DMS53 (cell line): ENCODE data around the gene BLID.

Experiments
- DNase-seq: peaks from one replicate; lab custom pipeline; 2025; lab: John Stamatoyannopoulos, UW

The BLID gene

DNA sequence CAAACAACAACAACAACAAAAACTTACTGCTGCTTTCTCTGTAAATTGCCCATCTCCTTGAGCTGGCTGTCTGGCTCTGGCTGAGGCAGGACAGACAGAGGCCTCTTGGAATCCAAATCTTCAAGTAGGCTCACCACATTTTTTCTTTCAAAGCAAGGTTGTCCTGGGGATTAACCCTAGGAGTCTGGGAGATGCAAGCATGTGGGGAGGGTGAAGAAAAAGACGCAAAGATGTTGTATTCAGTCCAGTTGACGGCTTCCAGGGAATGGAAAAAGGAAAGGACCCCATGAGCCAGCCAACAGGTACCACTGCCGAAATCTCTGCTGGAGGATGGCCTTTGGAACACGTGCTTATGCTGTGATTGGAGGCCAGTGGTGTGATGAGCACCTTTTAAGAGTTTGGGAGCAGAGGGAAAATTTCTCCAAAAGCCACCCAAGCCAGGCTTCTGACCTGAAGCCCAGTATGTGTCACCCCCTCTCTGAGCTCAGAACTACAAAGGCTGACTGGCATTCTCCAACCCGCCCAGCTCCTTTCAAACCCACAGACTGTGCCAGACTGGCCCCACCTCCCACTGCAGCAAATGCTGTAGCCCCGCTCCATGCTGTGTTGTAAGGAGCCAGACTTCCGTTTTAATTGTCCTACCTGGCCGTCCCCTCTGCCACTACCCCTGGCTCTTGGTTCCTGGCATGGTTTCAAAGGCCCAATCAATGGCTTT, 10.8 kb downstream of the BLID start:
- no peak for DNase-seq

DNA sequence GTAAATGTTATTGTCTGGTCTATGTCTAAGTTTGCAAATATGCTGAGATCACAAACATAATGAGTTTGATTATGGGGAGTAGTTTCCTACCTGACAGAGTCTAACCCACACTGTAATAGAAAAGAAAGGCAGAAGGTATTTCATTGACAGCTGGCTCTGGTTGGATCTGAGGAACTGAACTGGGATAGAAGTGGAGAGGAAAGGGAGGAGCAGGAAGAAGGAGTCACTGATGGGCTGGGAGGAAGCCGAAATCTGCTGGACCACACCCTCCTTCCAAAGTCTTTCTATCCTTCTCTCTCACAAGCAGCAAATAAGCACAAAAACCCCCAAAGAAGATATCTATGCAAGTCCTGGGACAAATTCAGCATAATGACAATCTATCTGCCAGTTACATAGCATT, 11.7 kb downstream of the BLID start:
- DNase-seq, result no peak

DNA sequence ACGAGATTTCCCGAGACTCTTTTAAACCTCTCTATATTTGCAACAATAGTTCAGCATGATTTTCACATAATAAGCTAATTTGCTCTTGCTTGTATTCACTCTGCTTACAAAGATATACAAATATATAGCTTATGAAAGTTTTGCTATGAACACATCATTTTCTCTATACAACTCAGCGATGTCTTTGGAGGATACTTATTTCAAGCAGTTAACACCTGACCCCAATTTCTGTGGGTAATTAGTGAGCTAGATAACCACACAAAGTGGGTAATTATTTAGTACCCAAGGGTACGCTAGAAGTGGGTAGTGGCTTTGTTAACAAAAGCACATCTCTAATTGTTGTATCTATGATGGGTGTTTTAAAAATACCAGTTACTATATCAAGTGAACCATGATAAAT, 12.3 kb downstream of the BLID start:
- no peak for DNase-seq

DNA sequence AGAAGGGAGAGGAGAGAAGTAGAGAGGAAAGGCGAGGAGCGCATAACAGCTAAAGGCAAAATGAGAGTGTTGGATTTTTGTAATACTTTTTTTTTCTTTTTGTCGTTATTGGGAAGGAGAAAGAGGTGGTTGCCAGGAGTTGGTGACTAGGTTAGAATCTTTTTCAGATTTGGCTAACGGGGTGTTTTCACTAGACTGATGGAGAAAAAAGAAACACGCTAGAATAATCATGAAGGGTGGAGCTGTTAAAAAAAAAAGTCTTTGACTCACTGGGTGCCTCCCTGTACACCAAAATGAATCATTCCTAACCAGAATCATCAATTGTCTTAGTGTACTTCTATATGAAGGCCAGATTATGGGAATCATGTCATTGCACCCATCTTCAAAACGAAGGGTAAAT, 12.7 kb downstream of the BLID start:
- DNase-seq, result no peak

DNA sequence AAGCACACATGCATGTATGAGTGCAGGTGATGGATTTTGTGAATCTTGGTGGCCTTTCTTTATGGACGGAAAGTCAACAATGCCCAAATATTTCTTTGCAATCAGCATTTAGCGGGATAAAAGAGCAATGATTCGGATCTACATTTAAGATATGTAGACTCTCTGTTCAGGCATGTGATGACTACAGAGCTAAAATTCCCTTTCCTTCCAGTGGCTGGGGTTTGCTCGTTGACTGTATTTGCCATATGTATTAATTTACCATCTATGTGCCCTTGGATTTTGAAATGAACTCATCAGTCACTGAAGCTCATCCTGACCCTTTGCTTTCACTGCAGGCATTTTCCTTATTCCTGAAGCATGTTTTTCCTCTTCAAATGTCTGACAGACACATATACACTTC, 13.6 kb downstream of the BLID start:
- DNase-seq, result no peak

DNA sequence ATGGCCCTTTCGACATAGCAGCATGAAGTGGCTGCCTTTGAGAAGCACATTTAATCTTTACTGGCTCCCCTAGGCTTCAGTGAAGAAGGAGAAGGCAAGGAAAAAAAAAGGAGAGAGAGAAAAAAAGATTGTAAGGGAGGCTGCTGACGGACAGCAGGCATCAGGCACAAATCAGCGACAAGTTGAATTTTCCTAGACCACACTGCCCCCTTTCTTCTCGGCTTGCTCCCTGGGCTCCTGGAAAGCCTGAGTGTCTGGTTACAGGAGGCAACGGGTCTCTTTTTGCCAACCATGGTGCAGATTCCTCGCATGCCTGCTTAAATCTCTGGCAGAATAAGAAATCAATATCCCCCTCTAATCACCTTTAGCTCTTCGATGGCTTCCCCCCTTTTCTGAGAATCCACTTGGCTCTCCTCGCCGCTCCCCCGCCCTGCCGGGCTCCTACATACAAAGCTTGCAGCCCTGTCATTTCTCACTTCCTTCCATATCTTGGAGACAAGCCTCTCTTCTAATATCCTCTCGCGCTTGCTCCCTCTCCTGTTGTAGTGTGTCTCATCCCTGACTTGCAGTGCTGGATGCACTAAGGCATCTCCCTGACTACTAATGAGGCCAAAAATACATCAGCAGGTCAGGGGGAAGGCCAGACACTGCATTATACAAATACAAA, 14.3 kb downstream of the BLID start:
- peak; percentile 42 for DNase-seq

DNA sequence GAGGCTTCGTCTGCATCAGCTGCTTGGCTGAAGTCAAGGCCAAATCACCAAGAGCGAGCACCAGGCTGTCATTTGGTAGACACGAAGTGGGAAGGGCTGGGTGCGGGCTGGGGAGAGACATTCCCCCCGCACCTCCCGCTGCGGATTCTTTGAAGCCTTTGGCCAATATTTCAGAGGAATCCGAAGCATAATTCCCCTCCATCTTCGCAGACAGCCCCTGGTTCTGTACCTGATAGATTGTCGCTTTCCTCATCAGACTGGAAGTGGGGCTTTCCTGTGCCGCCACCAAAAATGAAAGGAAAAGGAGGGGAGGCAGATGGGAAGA, 15.3 kb downstream of the BLID start:
- DNase-seq, result no peak

DNA sequence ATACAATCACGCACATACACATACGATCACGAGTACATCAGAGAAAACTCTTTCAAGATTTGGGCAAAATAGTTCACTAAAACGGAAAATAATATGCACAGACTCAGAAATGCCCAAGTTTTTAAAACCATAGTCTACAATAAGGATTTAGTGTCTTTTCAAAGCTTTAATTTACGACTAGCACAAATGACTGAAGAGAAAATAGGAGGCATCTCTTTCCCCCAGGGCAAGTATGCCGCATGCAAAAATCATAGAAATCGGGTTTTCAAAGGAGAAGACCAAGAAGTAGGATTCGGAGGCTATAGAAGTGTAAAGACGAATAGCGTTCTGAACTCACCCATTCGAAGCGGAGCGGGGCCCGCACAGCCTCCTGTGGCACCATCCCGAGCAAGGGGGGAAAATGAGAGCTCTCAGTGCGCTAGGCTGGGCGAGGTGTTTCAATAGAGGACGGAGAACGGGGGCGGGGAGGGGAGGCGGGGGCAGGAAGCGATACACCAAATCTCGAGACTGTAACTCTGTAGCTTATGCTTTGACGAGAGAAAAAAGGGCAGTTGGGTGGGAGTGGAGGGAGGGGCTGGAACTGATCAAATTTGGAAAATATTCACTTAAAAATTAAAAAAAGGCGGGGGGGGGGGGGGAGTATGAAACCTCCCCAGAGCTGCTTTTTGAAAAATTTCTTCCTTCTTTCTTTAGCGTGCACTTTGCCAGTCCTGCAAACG, 15.8 kb downstream of the BLID start:
- no peak for DNase-seq

DNA sequence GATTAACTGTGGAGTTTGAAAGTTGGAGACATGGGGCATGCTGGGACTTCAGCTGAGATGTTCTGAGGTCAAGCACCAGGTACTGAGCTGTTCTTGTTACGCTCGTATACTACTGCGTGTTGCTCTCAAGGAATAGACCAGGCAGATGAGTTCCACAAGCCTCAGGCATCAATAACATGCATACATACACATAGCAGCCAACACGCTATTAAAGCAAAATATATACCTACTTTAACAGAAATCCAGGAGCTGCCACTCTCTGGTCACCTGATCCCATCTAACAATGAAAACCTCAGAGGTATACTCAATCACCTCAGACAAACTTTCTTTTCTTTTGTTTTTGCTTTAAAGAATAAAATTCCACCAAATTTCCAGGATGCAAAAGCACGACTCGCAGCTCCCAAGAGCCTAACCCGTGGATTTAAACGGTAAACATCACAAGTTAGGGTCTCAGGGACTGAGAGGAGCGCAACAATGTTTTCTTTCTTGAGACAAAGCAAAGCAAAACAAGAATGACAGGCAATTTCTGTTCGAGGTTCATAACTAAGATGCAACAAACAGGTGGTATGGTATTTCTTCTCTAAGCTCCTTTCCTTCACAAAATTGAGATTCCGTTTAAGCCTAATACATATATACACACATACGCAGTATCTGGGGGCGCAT, 16.5 kb downstream of the BLID start:
- DNase-seq, result no peak

DNA sequence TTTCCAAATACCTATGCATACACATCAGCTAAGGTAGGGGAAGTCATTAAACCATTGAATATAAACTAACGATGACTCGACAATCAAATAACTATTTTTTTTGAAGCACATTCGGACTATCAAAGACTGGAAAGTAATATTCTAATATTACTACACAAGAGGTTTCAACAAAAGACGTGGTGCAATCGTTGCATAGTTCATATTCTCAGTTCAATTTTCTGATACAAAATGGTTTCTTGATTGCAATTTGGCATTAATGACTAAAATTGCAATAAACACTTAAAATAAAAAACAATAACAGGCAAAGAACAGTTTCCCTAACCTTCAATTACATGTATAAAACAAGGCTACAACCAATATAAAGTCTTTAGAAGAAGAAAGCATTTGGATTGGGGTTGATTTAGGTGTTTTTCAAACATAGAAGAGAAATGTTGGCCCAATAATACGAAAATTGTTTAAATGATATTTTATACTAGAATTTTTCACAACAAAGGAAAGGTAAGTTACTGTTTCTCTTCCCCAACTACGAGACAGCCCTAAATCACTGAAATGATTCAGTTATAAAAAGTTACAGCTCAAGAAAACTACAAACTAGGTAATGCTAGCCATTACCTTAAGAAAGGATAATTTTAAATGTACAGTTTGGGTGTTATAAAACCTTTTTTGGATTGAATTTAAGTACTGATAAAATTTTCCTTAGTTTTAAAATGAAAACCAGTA, 17.6 kb downstream of the BLID start:
- DNase-seq, result no peak

DNA sequence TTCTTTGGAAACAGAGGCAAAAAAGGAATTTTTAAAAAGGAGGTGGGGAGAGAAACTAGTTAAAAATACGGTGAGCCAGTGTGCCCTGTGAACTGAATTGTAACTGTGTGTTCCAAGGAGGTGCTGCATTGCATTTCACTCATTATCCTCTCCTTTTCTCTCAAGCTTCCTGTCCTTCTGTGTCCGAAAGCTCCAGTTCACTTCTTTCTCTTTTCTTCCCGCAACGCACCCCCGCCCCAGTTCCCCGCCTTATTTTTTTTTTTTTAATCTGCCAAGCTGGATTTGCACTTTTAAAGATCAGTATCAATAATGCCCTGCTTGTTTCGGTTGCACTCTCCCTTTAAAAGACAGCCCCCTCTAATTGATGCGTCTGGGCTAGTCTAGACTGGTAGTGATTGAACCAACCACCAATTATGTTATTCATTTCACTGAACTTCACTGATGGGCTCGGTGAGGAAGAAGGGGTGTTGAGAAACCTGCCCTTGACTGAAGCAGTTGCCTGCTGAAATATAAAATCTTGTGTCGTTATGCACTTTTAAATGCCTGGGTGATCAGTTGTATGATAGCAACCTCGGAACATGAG, 18.5 kb downstream of the BLID start:
- no peak for DNase-seq

DNA sequence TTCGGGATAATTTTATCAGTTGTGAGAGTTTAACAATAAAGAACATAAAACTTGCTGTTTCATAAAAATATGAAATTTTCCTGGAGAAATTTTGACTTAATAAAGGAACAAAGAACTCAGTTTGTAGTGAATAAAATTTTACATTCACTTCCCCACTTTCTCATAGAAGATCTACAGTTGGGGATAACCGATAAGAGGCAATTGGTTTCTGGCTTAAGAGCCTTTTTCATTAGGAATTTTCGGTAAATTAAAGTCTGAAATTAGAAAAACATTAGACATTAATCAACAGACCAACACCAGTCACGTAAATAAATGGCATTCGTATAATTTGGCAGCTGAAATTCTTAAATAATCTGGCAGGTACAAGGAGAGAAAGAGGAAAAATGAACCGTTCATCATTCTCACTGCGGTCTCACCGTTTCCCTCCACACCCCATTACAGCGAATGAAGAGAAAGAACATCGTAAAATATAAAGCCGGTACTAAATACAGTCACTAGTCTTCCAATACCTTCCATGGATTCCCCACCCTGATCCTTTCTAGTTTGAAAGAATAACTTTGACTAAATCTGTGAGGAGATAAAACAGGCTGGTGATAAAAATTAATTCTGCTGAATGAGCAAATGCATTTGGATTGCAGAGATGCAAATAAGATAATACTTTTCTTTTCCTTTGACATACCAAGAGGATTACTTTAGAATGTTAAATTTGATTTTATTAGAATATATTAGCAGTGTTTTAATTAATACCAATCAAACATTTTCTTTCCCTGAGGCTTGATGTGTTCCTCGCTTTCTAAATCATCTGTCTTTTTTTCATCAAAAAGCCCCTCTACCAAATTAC, 19.5 kb downstream of the BLID start:
- no peak for DNase-seq

DNA sequence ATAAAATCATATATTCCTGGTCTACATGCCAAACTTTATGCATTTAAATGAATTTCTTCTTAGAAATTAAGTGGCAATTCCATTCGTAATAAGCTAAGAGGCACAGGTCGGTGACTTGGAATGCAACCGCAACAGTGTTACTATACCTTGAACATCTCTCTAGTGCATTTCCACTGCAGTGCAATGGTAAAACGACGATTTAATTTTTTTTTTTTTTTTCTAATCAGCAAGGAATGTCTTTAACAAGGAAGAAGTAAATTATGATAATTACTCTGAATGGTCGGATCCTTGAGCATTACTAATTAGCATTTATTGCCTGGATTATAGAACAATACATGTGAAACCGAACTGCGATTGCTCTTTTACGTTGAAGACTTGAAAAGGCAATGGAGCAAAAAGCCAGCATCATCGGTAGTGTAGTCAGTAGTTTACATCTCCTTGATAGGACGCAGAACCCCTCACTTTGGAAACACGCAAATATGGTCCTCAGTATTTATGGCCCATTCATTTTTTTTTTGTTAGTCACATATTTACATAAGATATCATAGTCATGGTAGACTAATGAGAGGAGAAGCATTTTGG, 20.2 kb downstream of the BLID start:
- DNase-seq, result no peak

DNA sequence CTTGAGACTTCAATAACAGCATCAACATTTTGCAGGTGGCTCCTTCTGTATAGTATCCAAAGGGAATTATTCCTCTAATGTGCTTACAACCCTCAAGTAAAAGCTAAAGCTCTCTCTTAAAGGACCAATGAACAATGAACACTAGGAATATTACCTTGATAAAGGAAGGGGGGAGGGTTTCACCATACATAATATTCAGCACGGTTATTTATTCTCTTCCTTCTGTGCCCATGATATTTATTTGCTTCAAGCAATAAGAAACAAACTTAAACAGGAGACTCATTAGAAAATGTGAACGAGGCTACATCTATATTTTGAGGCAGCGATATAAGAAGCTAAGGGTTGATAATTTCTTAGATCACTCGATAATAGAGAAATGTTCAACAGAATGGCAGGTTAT, 21.2 kb downstream of the BLID start:
- DNase-seq, result no peak

DNA sequence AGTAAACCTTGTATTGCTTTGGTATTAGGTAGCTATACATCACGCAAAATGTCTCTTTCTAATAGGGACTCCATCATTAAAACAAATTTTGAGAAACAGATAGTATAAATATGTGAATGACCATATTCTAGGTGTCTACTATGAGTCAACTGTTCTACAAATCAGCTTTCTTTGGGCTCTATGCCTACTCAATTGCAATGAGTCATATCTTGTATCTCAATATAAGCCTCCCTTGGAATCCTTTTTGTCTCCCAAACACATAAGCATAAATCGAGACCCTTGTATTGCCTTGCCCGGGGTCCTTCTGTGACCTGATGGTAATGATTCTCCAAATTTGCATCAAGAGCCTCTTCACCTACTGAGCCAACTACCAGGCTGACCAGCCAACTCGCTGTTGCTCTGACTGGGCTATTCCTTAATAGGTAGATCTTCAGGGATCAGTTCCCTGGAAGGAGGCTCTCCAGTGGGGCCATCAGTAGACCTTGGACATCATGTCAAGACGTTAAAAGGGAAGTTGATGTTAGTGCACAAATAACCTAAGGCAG, 22.2 kb downstream of the BLID start:
- no peak for DNase-seq

DNA sequence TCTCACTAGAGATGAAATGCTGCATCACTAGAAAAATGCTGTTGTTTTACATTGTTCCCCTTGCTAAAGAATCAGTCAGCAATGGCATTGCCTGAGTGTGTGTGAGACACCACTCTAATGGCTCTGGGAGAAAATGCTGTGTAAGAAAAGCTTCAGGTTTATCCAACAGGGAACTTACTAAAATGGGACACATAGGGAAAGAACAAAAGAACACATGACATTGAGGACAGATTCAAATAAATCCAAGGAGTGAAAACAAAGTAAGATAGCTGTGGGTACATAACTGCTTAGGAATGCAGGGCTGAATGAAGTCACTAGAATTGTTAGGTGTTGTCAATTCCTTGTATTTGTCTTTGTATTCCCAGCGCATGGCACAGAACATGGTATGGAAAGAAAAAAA, 24.2 kb downstream of the BLID start:
- DNase-seq, result no peak

DNA sequence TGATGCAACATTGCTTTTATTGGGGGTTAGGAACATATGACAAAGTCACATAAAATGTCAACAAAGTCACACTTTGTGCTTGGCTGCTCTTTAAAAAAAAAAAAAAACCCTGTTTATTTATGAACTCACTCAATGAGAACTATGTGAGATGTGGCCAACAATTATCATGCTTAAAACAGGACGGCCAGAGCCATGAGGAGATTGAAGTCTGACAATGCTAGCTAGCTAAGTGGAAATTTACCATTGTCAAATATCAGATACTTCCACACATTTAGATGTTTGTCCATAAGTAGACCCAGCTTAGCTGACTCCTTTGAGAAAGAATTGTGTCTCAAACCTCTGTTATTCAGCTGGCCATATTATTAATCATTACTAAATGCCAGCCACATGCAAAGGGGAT, 26.9 kb downstream of the BLID start:
- no peak for DNase-seq

DNA sequence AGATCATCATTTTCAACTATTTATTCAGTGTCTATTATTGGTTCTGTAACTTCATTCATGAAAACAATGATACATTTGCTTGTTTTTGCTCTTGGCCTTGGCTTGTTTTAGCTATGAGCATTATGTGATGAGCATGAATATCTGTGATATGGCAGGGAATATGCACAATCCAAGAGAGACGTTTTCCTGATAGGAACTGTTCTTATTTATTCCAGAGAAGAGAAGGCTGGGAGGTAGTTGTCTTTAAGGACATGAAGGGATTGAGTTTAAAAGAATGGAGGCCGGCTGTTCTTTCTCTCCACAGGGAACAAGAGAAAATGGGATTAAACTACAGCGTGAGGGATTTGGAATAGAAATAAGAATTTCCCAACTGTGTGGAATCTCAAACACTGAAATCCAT, 30.3 kb downstream of the BLID start:
- DNase-seq, result no peak

DNA sequence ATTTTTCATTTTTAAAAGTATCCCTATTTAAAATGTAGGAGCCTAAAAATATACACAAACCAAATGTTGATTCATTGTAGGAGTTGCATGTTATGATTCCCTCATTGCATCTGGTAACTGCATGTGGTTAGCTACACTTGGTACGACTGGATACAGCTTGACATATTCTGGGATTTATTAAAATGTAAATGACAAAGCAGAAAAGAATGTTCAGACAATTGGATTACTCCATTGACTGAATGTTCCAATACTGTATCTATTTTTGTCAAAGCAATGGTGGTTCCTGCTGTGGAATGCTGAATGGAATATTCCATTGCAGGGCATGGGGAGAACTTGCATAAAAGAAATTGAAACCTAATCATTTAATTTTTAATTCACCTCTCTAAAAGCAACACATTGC, 30.8 kb downstream of the BLID start:
- no peak for DNase-seq

DNA sequence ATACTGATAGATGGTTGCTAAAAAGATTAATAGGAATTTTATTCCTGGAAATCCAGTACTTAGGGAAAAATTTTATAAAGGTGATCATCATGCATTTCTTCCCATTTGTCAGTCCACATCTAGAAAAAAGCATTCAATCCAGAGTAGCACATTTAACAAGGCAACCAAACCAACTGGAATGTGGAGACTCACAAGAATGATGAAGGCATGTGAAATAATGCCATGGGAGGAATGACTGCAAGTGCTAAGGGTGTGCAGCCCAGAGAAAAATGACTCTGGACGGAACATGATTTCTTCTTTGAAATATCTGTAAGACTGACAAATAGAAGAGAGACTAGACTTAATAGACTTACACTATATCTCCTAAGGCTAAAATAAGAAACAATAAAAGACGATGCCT, 33.8 kb downstream of the BLID start:
- DNase-seq, result no peak
